Stimulated activated CD4-positive, alpha-beta T cell treated with anti-CD3 and anti-CD28 coated beads, Interleukin-1b, Interleukin-23, amount 100 ng/mL, for 1 hour (primary cell): ENCODE data around the gene UTP18.
"Not testable (repeated sequence)": the region's sequence is repeated elsewhere in the genome, so short reads cannot be mapped to it uniquely, and the experiment has no call there.

Experiments used
- DNase-seq, 2 donors: peaks; one replicate each; pipeline ENCODE4 v3.0.0-alpha.2; 2020; ENCODE audit warnings: low read depth in 2 of 2

UTP18 gene

GRCh38 chr17:51258756-51259563 lies 1.4 kb upstream of the UTP18 start:
- DNase-seq: no peak

GRCh38 chr17:51259564-51260236 lies 646 bp upstream of the UTP18 start, which contains the start of gene MBTD1:
TSS of gene MBTD1 (minus strand) at chr17:51260049. CDS start at chr17:51225161, 34,888 bp downstream.
- peak; percentile 85 to 87 for DNase-seq

- DNase-seq: peak in 1 of 2 donors; percentile 41
These were observed 948 bp downstream of the UTP18 start for GRCh38 chr17:51261024-51261963.

GRCh38 chr17:51263006-51263405 lies 2.7 kb downstream of the UTP18 start:
- no peak for DNase-seq

GRCh38 chr17:51264466-51264865 lies 4.1 kb downstream of the UTP18 start:
- not testable (repeated sequence) for DNase-seq

- no peak for DNase-seq
These were observed 9.6 kb downstream of the UTP18 start for GRCh38 chr17:51269991-51270390.

GRCh38 chr17:51270636-51271035 lies 10.3 kb downstream of the UTP18 start:
- DNase-seq: no peak

GRCh38 chr17:51272812-51273211 lies 12.5 kb downstream of the UTP18 start:
- DNase-seq: no peak

GRCh38 chr17:51275381-51275780 lies 15.0 kb downstream of the UTP18 start:
- DNase-seq: no peak

GRCh38 chr17:51279183-51279582 lies 18.8 kb downstream of the UTP18 start:
- no peak for DNase-seq

- no peak for DNase-seq
These were observed 27.1 kb downstream of the UTP18 start for GRCh38 chr17:51287412-51287811.

GRCh38 chr17:51289696-51290111 lies 29.4 kb downstream of the UTP18 start:
- no peak for DNase-seq

GRCh38 chr17:51294338-51294737 lies 34.0 kb downstream of the UTP18 start:
- DNase-seq: not testable (repeated sequence)

GRCh38 chr17:51298508-51299371 lies 38.4 kb downstream of the UTP18 start:
- no peak for DNase-seq

GRCh38 chr17:51299859-51300258 lies 39.5 kb downstream of the UTP18 start:
- no peak for DNase-seq

GRCh38 chr17:51305182-51305581 lies 44.8 kb downstream of the UTP18 start:
- no peak for DNase-seq

- not testable (repeated sequence) for DNase-seq
These were observed 51.7 kb downstream of the UTP18 start for GRCh38 chr17:51312003-51312402.

GRCh38 chr17:51319186-51319585 lies 58.8 kb downstream of the UTP18 start:
- no peak for DNase-seq

GRCh38 chr17:51322390-51323029 lies 62.2 kb downstream of the UTP18 start:
- DNase-seq: no peak

- no peak for DNase-seq
These were observed 65.1 kb downstream of the UTP18 start for GRCh38 chr17:51325471-51325870.
